ENCODE data around the gene PPM1H. TPM values are rescaled to one million over a fixed set of nuclear protein-coding genes. Genes with fewer than 3 reads are reported as not detected.
A peak's percentile ranks its signal among the peaks of the same experiment; 100 is the strongest.

Gene PPM1H
- total and polyA plus RNA-seq, 10 of the 15 experiments (the other 5 are each of a cell fraction or from before 2014, with no cell fraction given), result 0.11 to 0.83 (median 0.49) TPM

DNA sequence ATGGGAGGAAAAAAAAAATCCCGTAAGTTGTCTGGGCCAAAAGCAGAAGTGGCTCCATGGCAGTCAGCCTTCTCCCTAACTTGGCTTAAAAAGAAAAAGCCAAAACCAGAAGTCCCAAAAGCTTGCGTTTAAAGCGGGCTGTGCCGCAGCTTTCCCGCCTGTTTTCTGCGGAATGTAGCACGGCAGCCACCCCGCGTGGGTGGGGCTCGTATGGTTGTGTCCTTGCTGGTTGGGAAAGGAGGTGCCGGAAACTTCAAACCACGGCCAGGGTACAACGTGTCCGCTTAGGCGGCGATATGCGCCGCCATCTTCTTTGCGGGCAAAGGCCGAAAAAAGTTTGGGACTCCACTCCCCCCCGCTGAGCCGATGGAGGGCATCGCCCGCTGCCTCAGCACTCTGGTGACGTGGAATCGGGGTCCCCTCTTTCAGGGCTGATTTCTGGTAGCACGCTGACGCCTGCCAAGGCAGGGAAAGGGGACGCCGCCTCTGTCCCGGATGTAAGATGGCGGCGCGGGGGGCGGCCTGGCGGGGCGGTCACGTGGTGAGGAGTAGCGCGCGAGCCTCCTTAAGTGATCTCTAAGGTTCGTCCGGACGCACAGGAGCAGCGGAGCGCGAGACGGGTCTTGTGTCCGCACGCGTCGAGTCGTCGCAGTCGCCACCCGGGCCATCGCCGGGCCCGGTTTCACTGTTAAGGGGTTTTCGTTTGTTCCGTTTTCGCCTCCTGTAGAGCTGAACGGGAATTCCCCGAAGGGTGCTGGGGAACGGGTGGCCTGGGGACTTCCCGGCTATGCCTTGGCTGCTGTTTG lies 332.5 kb downstream of the PPM1H start (continued):
- TF ChIP-seq BMI1 (IDR thresholded peaks at IDR 0.05; ENCODE audit: borderline replicate concordance), result no peak
- peak; percentile 17 for TF ChIP-seq KLF5 (IDR thresholded peaks at IDR 0.05; ENCODE audit: partially characterized antibody)
- no peak for TF ChIP-seq FOXK2 (IDR thresholded peaks at IDR 0.05)
- 0 out of 2 replicates have a peak, but pooled peaks have one; percentile 36 for TF ChIP-seq SMARCA5 (IDR thresholded peaks at IDR 0.05)
- 0 out of 2 replicates have a peak, but pooled peaks have one; percentile 28 for TF ChIP-seq CHD2 (IDR thresholded peaks at IDR 0.05; ENCODE audit: borderline replicate concordance, low read depth, low read length)
- TF ChIP-seq RELA (IDR thresholded peaks at IDR 0.05; ENCODE audit: borderline replicate concordance, partially characterized antibody), result peak; percentile 96
- no peak for TF ChIP-seq ETV6 (conservative IDR thresholded peaks at IDR 0.05 in 1 of 2, IDR thresholded peaks at IDR 0.05 in 1 of 2; ENCODE audit: borderline replicate concordance in 1 of 2, low read depth in 1 of 2)
- TF ChIP-seq SMAD1 (IDR thresholded peaks at IDR 0.05; ENCODE audit: low read depth, partially characterized antibody), result peak; percentile 75
- TF ChIP-seq, protein P1, sequence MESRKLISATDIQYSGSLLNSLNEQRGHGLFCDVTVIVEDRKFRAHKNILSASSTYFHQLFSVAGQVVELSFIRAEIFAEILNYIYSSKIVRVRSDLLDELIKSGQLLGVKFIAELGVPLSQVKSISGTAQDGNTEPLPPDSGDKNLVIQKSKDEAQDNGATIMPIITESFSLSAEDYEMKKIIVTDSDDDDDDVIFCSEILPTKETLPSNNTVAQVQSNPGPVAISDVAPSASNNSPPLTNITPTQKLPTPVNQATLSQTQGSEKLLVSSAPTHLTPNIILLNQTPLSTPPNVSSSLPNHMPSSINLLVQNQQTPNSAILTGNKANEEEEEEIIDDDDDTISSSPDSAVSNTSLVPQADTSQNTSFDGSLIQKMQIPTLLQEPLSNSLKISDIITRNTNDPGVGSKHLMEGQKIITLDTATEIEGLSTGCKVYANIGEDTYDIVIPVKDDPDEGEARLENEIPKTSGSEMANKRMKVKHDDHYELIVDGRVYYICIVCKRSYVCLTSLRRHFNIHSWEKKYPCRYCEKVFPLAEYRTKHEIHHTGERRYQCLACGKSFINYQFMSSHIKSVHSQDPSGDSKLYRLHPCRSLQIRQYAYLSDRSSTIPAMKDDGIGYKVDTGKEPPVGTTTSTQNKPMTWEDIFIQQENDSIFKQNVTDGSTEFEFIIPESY (IDR thresholded peaks at IDR 0.05), result no peak
- no peak; the same call in 1 of the 2 replicates for TF ChIP-seq ZSCAN29 (IDR thresholded peaks at IDR 0.05)
- TF ChIP-seq, protein P2, sequence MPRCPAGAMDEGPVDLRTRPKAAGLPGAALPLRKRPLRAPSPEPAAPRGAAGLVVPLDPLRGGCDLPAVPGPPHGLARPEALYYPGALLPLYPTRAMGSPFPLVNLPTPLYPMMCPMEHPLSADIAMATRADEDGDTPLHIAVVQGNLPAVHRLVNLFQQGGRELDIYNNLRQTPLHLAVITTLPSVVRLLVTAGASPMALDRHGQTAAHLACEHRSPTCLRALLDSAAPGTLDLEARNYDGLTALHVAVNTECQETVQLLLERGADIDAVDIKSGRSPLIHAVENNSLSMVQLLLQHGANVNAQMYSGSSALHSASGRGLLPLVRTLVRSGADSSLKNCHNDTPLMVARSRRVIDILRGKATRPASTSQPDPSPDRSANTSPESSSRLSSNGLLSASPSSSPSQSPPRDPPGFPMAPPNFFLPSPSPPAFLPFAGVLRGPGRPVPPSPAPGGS (IDR thresholded peaks at IDR 0.05; ENCODE audit: borderline replicate concordance, insufficient read depth, low read depth, low read length, poor library complexity, severe bottlenecking), result peak; percentile 97
- no peak for TF ChIP-seq SP1 (IDR thresholded peaks at IDR 0.05; ENCODE audit: low read depth, low read length)
- peak; percentile 45 for TF ChIP-seq CREM (IDR thresholded peaks at IDR 0.05; ENCODE audit: low read depth)
- TF ChIP-seq BACH1 (IDR thresholded peaks at IDR 0.05; ENCODE audit: borderline replicate concordance), result no peak
- TF ChIP-seq RFX5 (IDR thresholded peaks at IDR 0.05; ENCODE audit: low read depth, low read length), result no peak
- TF ChIP-seq SMAD5 (IDR thresholded peaks at IDR 0.05; ENCODE audit: low read depth), result peak; percentile 77
- no peak; the same call in 1 of the 2 replicates for TF ChIP-seq TCF7 (IDR thresholded peaks at IDR 0.05; ENCODE audit: borderline replicate concordance)
- no peak; the same call in 1 of the 2 replicates for TF ChIP-seq ZBED1 (IDR thresholded peaks at IDR 0.05; ENCODE audit: borderline replicate concordance)
- no peak for TF ChIP-seq NFYA (IDR thresholded peaks at IDR 0.05; ENCODE audit: borderline replicate concordance, low read depth, low read length)
- TF ChIP-seq HDAC6 (IDR thresholded peaks at IDR 0.05; ENCODE audit: unreplicated experiment), result no peak
- TF ChIP-seq, protein P3, sequence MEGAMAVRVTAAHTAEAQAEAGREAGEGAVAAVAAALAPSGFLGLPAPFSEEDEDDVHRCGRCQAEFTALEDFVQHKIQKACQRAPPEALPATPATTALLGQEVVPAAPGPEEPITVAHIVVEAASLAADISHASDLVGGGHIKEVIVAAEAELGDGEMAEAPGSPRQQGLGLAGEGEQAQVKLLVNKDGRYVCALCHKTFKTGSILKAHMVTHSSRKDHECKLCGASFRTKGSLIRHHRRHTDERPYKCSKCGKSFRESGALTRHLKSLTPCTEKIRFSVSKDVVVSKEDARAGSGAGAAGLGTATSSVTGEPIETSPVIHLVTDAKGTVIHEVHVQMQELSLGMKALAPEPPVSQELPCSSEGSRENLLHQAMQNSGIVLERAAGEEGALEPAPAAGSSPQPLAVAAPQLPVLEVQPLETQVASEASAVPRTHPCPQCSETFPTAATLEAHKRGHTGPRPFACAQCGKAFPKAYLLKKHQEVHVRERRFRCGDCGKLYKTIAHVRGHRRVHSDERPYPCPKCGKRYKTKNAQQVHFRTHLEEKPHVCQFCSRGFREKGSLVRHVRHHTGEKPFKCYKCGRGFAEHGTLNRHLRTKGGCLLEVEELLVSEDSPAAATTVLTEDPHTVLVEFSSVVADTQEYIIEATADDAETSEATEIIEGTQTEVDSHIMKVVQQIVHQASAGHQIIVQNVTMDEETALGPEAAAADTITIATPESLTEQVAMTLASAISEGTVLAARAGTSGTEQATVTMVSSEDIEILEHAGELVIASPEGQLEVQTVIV (IDR thresholded peaks at IDR 0.05; ENCODE audit: borderline replicate concordance, partially characterized antibody), result no peak
- peak; percentile 8; the same call in 1 of the 2 replicates for TF ChIP-seq GATAD2B (conservative IDR thresholded peaks at IDR 0.05; ENCODE audit: low read depth)

All from GM12878 (cell line).